ENCODE measurements around the gene TMEM123.

- TF ChIP-seq POLR2A (IDR thresholded peaks at IDR 0.05): peak; percentile 29 to 72
- TF ChIP-seq, protein P1, sequence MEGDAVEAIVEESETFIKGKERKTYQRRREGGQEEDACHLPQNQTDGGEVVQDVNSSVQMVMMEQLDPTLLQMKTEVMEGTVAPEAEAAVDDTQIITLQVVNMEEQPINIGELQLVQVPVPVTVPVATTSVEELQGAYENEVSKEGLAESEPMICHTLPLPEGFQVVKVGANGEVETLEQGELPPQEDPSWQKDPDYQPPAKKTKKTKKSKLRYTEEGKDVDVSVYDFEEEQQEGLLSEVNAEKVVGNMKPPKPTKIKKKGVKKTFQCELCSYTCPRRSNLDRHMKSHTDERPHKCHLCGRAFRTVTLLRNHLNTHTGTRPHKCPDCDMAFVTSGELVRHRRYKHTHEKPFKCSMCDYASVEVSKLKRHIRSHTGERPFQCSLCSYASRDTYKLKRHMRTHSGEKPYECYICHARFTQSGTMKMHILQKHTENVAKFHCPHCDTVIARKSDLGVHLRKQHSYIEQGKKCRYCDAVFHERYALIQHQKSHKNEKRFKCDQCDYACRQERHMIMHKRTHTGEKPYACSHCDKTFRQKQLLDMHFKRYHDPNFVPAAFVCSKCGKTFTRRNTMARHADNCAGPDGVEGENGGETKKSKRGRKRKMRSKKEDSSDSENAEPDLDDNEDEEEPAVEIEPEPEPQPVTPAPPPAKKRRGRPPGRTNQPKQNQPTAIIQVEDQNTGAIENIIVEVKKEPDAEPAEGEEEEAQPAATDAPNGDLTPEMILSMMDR (IDR thresholded peaks at IDR 0.05): no peak
Observed at GRCh38 chr11:102452461-102453301, at the start of gene TMEM123.

Data from sigmoid colon (tissue), 3 donors.